Measurements from ENCODE around the gene KCNQ1.

KCNQ1 gene

DNA sequence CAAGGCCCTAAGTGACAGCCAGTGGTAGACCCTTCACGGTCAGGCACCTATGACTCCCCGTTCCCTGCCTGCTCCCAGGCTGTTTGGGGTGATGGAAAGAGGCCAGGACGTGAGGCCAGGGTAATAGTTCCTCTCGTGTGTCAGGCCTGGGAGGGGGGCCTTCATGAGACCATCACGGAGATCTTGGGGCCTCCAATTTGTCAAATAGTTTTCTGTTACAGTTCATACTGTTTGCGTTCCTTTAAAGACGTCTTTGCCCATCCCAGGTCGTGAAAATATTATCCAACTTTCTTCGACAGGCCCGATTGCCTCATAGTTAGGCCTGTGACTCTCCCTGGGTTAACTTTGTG lies 317.2 kb downstream of the KCNQ1 start:
- no peak for DNase-seq
- Histone ChIP-seq H3K4me3 (ENCODE audit: control insufficient read depth in 1 of 7, extremely low read depth in 1 of 7, insufficient read depth in 4 of 7, low read depth in 2 of 7, low read length in 6 of 7) (no peak overlapping the region), H3K9me3 (ENCODE audit: control extremely low read depth in 1 of 5, control insufficient read depth in 4 of 5, insufficient read depth in 2 of 5, low read depth in 1 of 5, low read length in 4 of 5) (peaks cover 0 to 8% (median 3%) of the 10 kb centered on the region in 5 experiments), H3K27ac (ENCODE audit: insufficient read depth in 1 of 2, low read depth in 1 of 2, low read length in 2 of 2, poor library complexity in 1 of 2, severe bottlenecking in 2 of 2) (no peak overlapping the region), H3K27me3 (replicated peaks in 2 of 5; ENCODE audit: control insufficient read depth in 4 of 5, insufficient read depth in 5 of 5, low read length in 4 of 5) (no peaks in the 10 kb centered on the region), H3K4me1 (ENCODE audit: control extremely low read depth in 1 of 4, control insufficient read depth in 4 of 4, insufficient read depth in 4 of 4, low read length in 3 of 4) (peaks cover 0 to 2% (median 0%) of the 10 kb centered on the region in 4 experiments), H3K36me3 (ENCODE audit: control insufficient read depth in 4 of 4, insufficient read depth in 4 of 4, low read length in 3 of 4) (no peaks in the 10 kb centered on the region)
- over 99% methylated on average over 10 of the region's 10 CpGs for WGBS (ENCODE audit: insufficient coverage)
- CTCF ChIA-PET, result no interaction called here
- POLR2A ChIA-PET, result no interaction called here

DNA sequence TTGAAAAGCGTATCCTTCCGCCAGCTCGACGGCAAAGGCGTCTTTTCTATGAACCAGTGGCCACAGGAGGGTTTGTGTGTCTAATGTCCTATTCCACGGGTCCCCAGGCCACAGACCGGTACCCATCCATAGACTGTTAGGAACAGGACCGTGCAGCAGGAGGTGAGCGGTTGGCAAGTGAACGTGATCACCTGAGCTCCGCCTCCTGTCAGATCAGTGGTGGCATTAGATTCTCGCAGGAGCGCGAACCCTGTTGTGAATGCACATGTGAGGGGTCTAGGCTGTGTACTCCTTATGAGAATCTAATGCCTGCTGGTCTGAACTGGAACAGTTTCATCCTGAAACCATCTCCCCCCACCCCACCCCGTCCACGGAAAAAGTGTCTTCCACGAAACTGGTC lies 317.6 kb downstream of the KCNQ1 start:
- ChIA-PET CTCF (interaction anchor here (1.0 kb wide), 1 partner anchor 10 kb away, joined by 3 read pairs; no protein-coding TSS in a partner anchor), POLR2A (no interaction called here)
- 98% methylated on average over 12 of the region's 17 CpGs for WGBS (ENCODE audit: insufficient coverage)
- H3K27ac ChIP-seq (ENCODE audit: insufficient read depth in 1 of 2, low read depth in 1 of 2, low read length in 2 of 2, poor library complexity in 1 of 2, severe bottlenecking in 2 of 2), result no peak overlapping the region
- H3K36me3 ChIP-seq (ENCODE audit: control insufficient read depth in 4 of 4, insufficient read depth in 4 of 4, low read length in 3 of 4), result no peaks in the 10 kb centered on the region
- no peak overlapping the region for H3K4me3 ChIP-seq (ENCODE audit: control insufficient read depth in 1 of 7, extremely low read depth in 1 of 7, insufficient read depth in 4 of 7, low read depth in 2 of 7, low read length in 6 of 7)
- peaks cover 0 to 8% (median 3%) of the 10 kb centered on the region in 5 experiments for H3K9me3 ChIP-seq (ENCODE audit: control extremely low read depth in 1 of 5, control insufficient read depth in 4 of 5, insufficient read depth in 2 of 5, low read depth in 1 of 5, low read length in 4 of 5)
- DNase-seq, result no peak
- H3K4me1 ChIP-seq (ENCODE audit: control extremely low read depth in 1 of 4, control insufficient read depth in 4 of 4, insufficient read depth in 4 of 4, low read length in 3 of 4), result peaks cover 0 to 2% (median 0%) of the 10 kb centered on the region in 4 experiments
- H3K27me3 ChIP-seq (replicated peaks in 2 of 5; ENCODE audit: control insufficient read depth in 4 of 5, insufficient read depth in 5 of 5, low read length in 4 of 5), result no peaks in the 10 kb centered on the region

DNA sequence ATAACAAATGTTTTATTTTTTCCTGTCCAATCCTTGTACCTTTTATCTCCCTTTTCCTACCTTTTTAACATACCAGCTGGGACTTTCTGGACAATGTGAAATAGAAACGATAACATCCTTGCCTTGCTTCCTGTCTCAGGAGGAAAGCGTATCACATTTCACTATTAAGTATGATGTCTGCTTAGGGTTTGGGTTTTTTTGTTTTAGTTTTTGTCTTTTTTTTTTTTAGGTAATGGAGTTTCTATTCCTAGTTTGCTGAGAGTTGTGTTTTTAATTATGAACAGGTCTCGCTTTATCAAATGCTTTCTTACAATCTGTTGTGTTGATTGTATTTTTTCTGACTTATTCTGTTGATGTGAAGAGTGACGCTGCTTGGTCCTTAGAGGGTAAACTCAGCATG lies 319.2 kb downstream of the KCNQ1 start:
- Histone ChIP-seq H3K4me3 (ENCODE audit: control insufficient read depth in 1 of 7, extremely low read depth in 1 of 7, insufficient read depth in 4 of 7, low read depth in 2 of 7, low read length in 6 of 7) (no peak overlapping the region), H3K9me3 (ENCODE audit: control extremely low read depth in 1 of 5, control insufficient read depth in 4 of 5, insufficient read depth in 2 of 5, low read depth in 1 of 5, low read length in 4 of 5) (peaks cover 0 to 2% (median 0%) of the 10 kb centered on the region in 5 experiments), H3K36me3 (ENCODE audit: control insufficient read depth in 4 of 4, insufficient read depth in 4 of 4, low read length in 3 of 4) (no peaks in the 10 kb centered on the region), H3K27me3 (replicated peaks in 2 of 5; ENCODE audit: control insufficient read depth in 4 of 5, insufficient read depth in 5 of 5, low read length in 4 of 5) (no peaks in the 10 kb centered on the region), H3K27ac (ENCODE audit: insufficient read depth in 1 of 2, low read depth in 1 of 2, low read length in 2 of 2, poor library complexity in 1 of 2, severe bottlenecking in 2 of 2) (no peak overlapping the region), H3K4me1 (ENCODE audit: control extremely low read depth in 1 of 4, control insufficient read depth in 4 of 4, insufficient read depth in 4 of 4, low read length in 3 of 4) (peaks cover 0 to 2% (median 0%) of the 10 kb centered on the region in 4 experiments)
- no peak for DNase-seq
- 73% methylated on average over 3 of the region's 4 CpGs for WGBS (ENCODE audit: insufficient coverage)
- ChIA-PET CTCF (no interaction called here), POLR2A (no interaction called here)

DNA sequence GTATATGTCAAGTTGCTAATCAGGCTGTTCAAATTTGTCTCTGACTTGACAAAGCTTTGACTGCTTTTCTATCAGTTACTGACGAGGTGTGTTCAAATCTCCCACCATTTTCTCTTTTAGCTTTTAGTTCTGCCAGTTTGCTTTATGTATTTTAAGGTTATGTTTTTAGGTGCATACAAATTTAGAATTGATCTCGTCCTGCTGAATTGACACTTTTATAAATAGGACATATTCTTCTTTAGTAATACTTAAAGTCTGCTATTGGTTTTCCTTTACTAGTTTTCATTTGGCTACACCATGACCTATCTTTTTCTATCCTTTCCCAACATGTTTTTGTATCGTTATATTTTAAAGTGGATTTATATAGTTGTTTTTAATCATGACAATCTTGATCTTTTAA lies 320.7 kb downstream of the KCNQ1 start:
- Histone ChIP-seq H3K36me3 (ENCODE audit: control insufficient read depth in 4 of 4, insufficient read depth in 4 of 4, low read length in 3 of 4) (no peaks in the 10 kb centered on the region), H3K4me1 (ENCODE audit: control extremely low read depth in 1 of 4, control insufficient read depth in 4 of 4, insufficient read depth in 4 of 4, low read length in 3 of 4) (peaks cover 0 to 2% (median 0%) of the 10 kb centered on the region in 4 experiments), H3K4me3 (ENCODE audit: control insufficient read depth in 1 of 7, extremely low read depth in 1 of 7, insufficient read depth in 4 of 7, low read depth in 2 of 7, low read length in 6 of 7) (no peak overlapping the region), H3K27ac (ENCODE audit: insufficient read depth in 1 of 2, low read depth in 1 of 2, low read length in 2 of 2, poor library complexity in 1 of 2, severe bottlenecking in 2 of 2) (no peak overlapping the region), H3K9me3 (ENCODE audit: control extremely low read depth in 1 of 5, control insufficient read depth in 4 of 5, insufficient read depth in 2 of 5, low read depth in 1 of 5, low read length in 4 of 5) (peaks cover 0 to 2% (median 0%) of the 10 kb centered on the region in 5 experiments), H3K27me3 (replicated peaks in 2 of 5; ENCODE audit: control insufficient read depth in 4 of 5, insufficient read depth in 5 of 5, low read length in 4 of 5) (no peaks in the 10 kb centered on the region)
- POLR2A ChIA-PET, result no interaction called here
- WGBS (ENCODE audit: insufficient coverage), result no CpG with 5 or more reads among the region's 3 CpGs
- CTCF ChIA-PET, result no interaction called here
- DNase-seq, result no peak

DNA sequence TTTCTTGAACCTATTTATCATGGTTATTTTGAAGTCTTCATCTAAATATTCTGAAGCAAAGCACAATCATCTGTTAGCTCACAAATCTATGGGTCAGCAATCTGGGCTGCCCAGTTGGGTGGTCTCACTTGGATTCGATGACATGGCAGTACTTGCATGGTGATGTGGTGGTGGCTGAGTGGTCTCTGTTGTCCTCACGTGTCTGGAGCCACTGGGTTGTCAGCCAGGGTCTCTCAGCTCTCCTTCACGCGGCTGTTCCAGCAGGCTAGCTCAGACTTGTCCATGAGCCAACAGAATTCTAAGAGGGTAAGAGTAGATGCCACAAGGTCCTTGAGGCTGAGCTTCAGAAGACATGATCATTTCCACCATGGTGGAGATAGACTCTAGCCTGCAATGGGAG lies 321.4 kb downstream of the KCNQ1 start:
- Histone ChIP-seq H3K36me3 (ENCODE audit: control insufficient read depth in 4 of 4, insufficient read depth in 4 of 4, low read length in 3 of 4) (no peaks in the 10 kb centered on the region), H3K9me3 (ENCODE audit: control extremely low read depth in 1 of 5, control insufficient read depth in 4 of 5, insufficient read depth in 2 of 5, low read depth in 1 of 5, low read length in 4 of 5) (peaks cover 0 to 2% (median 0%) of the 10 kb centered on the region in 5 experiments), H3K4me1 (ENCODE audit: control extremely low read depth in 1 of 4, control insufficient read depth in 4 of 4, insufficient read depth in 4 of 4, low read length in 3 of 4) (peaks cover 0 to 2% (median 0%) of the 10 kb centered on the region in 4 experiments), H3K27me3 (replicated peaks in 2 of 5; ENCODE audit: control insufficient read depth in 4 of 5, insufficient read depth in 5 of 5, low read length in 4 of 5) (no peaks in the 10 kb centered on the region), H3K27ac (ENCODE audit: insufficient read depth in 1 of 2, low read depth in 1 of 2, low read length in 2 of 2, poor library complexity in 1 of 2, severe bottlenecking in 2 of 2) (no peak overlapping the region), H3K4me3 (ENCODE audit: control insufficient read depth in 1 of 7, extremely low read depth in 1 of 7, insufficient read depth in 4 of 7, low read depth in 2 of 7, low read length in 6 of 7) (no peak overlapping the region)
- CTCF ChIA-PET, result interaction anchor here (0.9 kb wide), 1 partner anchor 14 kb away, joined by 3 read pairs; no protein-coding TSS in a partner anchor
- WGBS (ENCODE audit: insufficient coverage), result 95% methylated on average over 4 of the region's 4 CpGs
- no peak for DNase-seq
- POLR2A ChIA-PET, result no interaction called here

DNA sequence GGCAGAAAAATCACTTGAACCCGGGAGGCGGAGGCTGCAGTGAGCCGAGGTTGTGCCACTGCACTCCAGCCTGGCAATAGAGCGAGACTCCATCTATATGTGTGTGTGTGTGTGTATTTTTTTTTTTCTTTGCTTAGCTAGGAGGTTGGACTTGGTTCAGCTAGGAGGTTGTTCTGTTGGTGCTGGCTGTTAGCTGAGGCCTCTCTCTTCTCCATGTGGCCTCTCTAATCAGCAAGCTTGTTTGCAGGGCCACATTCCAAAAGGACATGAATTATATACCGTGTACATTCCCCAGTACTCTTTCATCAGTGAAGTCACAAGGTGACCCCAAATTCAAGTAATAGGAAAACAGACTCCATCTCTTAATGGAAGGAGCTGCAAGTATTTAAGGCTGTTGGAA lies 322.3 kb downstream of the KCNQ1 start:
- CTCF ChIA-PET, result interaction anchor here (0.7 kb wide), 1 partner anchor 121 kb away, joined by 3 read pairs; no protein-coding TSS in a partner anchor
- H3K27ac ChIP-seq (ENCODE audit: insufficient read depth in 1 of 2, low read depth in 1 of 2, low read length in 2 of 2, poor library complexity in 1 of 2, severe bottlenecking in 2 of 2), result no peak overlapping the region
- no peaks in the 10 kb centered on the region for H3K36me3 ChIP-seq (ENCODE audit: control insufficient read depth in 4 of 4, insufficient read depth in 4 of 4, low read length in 3 of 4)
- no peaks in the 10 kb centered on the region for H3K27me3 ChIP-seq (replicated peaks in 2 of 5; ENCODE audit: control insufficient read depth in 4 of 5, insufficient read depth in 5 of 5, low read length in 4 of 5)
- peaks cover 0 to 2% (median under 1%) of the 10 kb centered on the region in 4 experiments for H3K4me1 ChIP-seq (ENCODE audit: control extremely low read depth in 1 of 4, control insufficient read depth in 4 of 4, insufficient read depth in 4 of 4, low read length in 3 of 4)
- H3K9me3 ChIP-seq (ENCODE audit: control extremely low read depth in 1 of 5, control insufficient read depth in 4 of 5, insufficient read depth in 2 of 5, low read depth in 1 of 5, low read length in 4 of 5), result peaks cover 0 to 2% (median 0%) of the 10 kb centered on the region in 5 experiments
- 100% methylated on average over 4 of the region's 5 CpGs for WGBS (ENCODE audit: insufficient coverage)
- POLR2A ChIA-PET, result interaction anchor here (0.5 kb wide), 1 partner anchor 98 kb away, joined by 3 read pairs; no protein-coding TSS in a partner anchor
- no peak for DNase-seq
- no peak overlapping the region for H3K4me3 ChIP-seq (ENCODE audit: control insufficient read depth in 1 of 7, extremely low read depth in 1 of 7, insufficient read depth in 4 of 7, low read depth in 2 of 7, low read length in 6 of 7)

DNA sequence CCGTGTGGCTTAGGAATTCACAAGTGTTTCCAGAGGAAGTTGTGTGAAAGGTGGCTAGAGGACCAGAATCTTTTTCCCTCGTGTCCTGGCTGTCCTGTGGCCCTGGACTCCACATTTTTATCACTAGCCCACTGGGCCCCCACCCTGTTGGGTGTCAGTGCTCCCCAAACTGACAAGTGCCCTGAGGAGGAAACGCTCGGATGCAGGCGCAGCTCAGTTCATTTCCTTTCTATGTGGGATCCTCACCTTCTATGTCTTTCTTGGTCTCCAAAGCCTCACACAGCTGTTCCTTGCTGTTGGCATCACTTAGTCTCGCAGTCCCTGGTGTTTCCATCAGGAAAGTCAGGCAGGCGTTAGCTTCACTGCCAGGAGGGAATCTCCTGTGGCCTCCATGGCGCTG lies 323.0 kb downstream of the KCNQ1 start:
- 87% methylated on average over 5 of the region's 8 CpGs for WGBS (ENCODE audit: insufficient coverage)
- Histone ChIP-seq H3K4me1 (ENCODE audit: control extremely low read depth in 1 of 4, control insufficient read depth in 4 of 4, insufficient read depth in 4 of 4, low read length in 3 of 4) (peaks cover 0 to 9% (median 7%) of the 10 kb centered on the region in 4 experiments), H3K27me3 (replicated peaks in 2 of 5; ENCODE audit: control insufficient read depth in 4 of 5, insufficient read depth in 5 of 5, low read length in 4 of 5) (no peaks in the 10 kb centered on the region), H3K9me3 (ENCODE audit: control extremely low read depth in 1 of 5, control insufficient read depth in 4 of 5, insufficient read depth in 2 of 5, low read depth in 1 of 5, low read length in 4 of 5) (peaks cover 0 to 2% (median 0%) of the 10 kb centered on the region in 5 experiments), H3K27ac (ENCODE audit: insufficient read depth in 1 of 2, low read depth in 1 of 2, low read length in 2 of 2, poor library complexity in 1 of 2, severe bottlenecking in 2 of 2) (no peak overlapping the region), H3K4me3 (ENCODE audit: control insufficient read depth in 1 of 7, extremely low read depth in 1 of 7, insufficient read depth in 4 of 7, low read depth in 2 of 7, low read length in 6 of 7) (no peak overlapping the region), H3K36me3 (ENCODE audit: control insufficient read depth in 4 of 4, insufficient read depth in 4 of 4, low read length in 3 of 4) (no peaks in the 10 kb centered on the region)
- ChIA-PET POLR2A (interaction anchor here (0.5 kb wide), 1 partner anchor 98 kb away, joined by 3 read pairs; no protein-coding TSS in a partner anchor), CTCF (interaction anchor here (0.7 kb wide), 1 partner anchor 120 kb away, joined by 3 read pairs; no protein-coding TSS in a partner anchor)
- DNase-seq, result no peak

Measured in common myeloid progenitor, CD34-positive (primary cell).